Measurements from ENCODE around the gene FMNL2.

Gene FMNL2

DNA sequence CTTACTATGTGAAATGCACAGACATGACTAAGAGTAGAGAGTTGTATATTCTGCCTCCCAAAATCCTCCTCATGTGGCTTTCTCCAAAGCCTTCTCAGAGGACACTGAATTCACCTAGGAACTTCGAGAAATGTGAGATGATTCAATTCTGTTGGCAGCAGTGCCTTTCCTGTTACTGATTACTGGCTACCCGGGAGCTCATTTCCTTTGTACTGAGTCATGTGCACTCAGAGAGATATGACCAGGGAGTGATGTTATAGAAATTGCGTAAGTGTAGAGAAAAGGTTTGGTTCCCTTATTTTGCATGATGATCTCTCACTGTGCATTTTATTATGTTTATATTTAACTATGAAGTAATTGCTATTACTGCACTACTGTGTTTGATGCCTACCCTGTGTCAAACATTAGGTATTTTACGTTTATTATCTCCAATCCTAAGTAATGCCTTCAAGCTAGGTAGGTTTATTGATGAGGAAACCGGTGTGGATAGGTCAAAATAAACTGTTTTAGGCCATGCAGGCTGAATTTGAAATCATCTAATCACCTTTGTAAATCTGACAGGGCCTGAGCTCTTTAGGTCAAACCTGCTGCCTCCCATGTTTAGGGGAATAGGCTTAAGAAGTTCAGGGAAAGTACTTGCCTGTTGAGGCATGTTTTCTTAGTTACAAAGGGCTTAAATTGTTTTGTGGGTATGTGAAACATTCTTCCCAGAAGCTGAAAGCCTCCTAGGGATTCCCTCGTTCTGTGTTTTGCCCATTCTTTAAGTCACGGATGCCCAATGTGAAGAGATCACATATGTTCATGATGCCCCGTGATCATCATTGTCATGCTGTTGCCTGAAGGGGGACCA lies 86.8 kb downstream of the FMNL2 start:
- in situ Hi-C loops (cut with HindIII; ENCODE audit: low sequenced_read_pairs) = no loop called here

GRCh38 chr2:152423684-152424083 lies 88.7 kb downstream of the FMNL2 start:
- in situ Hi-C loops (cut with HindIII; ENCODE audit: low sequenced_read_pairs) = no loop called here

DNA sequence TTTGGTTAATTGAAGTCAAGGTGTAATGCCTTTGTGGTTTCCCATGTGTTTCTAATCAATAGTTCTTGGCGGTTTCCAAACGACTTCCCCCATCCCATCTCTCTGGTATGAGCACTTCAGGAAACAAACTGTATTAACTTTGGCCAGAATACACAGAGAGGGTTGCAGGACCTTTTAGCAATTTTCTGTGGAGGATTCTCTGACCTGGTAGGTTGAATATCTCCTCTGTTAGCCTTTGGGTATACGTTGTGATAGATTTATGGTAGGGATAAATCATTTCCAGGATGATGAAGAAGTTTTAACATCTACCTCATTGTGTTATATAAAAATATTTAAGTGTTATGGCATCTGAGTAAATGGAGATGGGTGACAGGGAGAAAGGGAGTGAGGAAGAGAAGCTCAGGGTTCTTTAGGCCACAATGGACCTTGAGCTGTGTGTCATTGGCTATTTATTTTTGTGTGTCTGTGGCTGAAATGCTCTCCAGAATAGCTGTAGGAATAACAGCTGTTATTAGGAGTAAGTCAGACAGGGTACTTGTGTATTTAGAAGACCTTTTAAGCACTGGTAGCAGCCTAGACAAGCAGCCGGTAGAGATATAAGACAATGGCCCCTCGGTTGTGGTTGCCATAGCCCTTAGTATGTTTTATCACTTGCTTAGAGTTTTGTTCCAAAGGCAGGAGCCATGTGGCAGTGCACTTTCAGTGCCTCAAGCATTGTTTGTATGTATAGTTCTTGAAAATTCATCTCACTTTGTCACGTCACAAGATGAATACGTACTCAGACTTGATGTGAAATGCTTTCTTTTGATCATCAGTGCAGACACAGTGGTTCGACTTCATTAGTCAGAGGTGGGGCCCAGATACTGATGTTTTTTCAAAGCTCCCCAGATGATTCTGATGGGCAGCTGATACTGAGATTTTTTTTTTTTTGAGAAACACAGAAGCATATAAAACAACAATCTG lies 91.1 kb downstream of the FMNL2 start:
- in situ Hi-C loops (cut with HindIII; ENCODE audit: low sequenced_read_pairs) = no loop called here

DNA sequence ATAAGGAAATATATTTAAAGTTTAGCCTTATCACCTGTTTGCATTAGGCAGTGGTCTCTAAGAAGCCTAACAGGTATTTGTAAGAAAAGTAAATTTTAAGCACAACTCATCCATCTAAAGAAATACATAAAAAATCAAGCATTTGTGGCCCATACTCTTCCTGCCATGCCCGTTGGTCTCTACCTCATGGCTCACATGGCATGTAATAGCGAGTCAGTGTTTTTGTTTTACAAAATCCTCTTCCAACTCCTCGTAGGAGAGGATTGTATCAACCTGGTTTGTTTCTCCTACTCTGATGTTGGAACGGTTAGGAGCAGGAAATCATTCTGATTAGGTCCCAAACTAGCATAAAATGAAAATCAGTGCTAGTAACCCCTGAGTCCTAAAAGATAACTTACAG lies 91.8 kb downstream of the FMNL2 start:
- in situ Hi-C loops (cut with HindIII; ENCODE audit: low sequenced_read_pairs) = no loop called here

DNA sequence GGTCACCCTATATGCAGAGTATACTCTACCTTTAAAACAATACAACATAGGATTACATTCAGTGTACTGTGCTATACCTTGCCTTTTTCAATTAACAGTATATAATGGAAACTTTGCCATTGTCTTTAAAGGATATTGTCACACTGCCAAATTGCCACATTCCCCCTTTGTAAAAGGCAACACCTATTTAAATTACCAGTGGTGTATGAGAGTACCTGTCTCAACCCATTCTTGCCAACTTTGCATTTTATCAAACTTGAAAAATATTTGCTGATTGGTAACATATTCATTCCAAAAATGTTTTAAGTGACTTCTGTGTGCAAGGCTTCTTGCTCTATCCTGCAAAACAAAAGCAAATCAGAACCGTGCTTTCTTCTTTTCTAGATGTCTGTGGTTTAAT lies 92.9 kb downstream of the FMNL2 start:
- in situ Hi-C loops (cut with HindIII; ENCODE audit: low sequenced_read_pairs) = no loop called here

DNA sequence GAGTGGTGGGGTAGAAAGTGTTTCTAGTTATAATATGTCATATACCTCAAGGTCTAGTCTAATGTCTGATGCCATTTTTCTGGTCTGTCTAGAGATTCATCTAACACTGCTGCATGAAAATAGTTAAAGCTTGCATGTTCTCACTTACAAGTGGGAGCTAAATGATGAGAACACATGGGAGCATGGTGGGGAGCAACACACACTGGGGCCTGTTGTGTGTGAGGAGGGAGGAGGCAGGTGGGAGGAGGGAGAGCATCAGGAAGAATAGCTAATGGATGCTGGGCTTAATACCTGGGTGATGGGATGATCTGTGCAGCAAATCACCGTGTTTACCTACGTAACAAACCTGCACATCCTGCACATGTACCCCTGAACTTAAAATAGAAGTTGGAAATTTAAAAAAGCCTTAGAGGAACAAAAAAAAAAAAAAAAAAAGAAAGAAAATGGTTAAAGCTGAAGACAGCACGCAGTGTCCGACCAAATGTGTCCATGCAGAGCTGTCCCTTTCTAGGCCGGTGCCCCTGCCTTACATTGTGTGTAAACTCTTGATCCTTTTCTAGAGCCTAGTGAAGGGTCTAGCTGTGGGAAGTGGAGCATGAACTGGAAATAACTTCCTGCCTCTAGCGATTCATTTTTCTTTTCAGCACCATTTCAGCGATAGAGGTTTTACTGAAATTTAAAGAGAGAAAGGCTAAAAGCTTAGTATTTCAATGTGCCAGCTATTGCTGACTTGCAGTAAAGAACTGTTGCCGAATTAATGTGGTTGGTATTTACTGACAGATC lies 94.0 kb downstream of the FMNL2 start:
- in situ Hi-C loops (cut with HindIII; ENCODE audit: low sequenced_read_pairs) = no loop called here

DNA sequence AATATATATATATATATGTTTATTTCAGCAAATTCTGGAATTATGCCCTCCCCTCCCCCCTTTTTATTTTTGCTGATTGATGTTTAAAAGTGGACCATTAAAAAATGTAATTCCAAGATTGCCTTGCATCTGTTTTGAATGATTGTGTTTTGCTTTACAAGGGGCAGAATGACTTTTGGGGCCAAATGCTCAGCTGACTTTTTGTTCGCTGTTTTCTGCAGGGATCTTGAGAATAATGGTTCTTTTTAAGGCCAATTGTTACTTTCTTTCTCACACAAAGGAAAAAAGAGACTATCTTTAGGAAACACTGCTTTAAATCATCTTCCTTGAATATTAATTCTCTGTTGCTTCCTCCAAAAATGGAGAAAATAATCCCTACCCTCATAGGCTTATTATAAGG lies 95.9 kb downstream of the FMNL2 start:
- in situ Hi-C loops (cut with HindIII; ENCODE audit: low sequenced_read_pairs) = no loop called here

- in situ Hi-C loops (cut with HindIII; ENCODE audit: low sequenced_read_pairs) = no loop called here
Observed at GRCh38 chr2:152431370-152432098, 96.6 kb downstream of the FMNL2 start.

DNA sequence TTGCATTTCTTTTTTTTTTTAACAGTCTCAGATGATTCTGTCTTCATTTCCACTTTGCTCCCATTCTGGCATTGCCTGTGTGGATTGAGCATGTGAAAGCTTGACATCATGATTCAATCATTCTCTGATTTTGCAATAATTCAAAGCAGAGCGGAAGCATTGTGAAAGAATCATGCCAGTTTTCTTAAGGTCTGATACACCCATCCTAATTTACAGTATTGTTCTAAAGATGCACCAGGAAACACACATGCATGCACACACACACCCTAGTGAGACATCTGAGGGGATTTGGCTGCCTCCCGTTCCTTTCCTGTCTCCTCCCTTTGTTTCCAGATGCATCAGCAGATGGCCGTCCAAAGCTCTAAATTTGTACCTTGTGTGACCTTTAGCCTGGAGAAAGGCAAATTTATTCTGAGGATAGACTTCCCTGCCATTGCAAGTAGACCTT lies 97.3 kb downstream of the FMNL2 start:
- in situ Hi-C loops (cut with HindIII; ENCODE audit: low sequenced_read_pairs) = no loop called here

DNA sequence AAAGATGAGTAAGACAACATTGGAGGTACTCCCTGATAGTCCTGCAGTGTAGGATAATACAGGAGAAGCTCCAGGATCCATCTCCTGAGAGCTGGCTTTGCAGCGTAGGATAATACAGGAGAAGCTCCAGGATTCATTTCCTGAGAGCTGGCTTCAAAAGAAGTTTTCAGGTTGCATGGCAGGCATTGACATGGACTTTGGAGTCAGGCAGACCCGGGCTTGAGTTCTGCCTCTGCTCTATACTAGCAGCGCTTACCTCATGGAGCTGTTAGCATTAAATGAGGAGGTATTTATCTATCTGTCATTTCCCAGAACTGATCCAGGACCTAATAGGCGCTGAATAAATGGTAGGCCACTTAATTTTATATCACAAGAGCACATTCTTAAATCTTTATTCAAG lies 97.8 kb downstream of the FMNL2 start:
- in situ Hi-C loops (cut with HindIII; ENCODE audit: low sequenced_read_pairs) = no loop called here

DNA sequence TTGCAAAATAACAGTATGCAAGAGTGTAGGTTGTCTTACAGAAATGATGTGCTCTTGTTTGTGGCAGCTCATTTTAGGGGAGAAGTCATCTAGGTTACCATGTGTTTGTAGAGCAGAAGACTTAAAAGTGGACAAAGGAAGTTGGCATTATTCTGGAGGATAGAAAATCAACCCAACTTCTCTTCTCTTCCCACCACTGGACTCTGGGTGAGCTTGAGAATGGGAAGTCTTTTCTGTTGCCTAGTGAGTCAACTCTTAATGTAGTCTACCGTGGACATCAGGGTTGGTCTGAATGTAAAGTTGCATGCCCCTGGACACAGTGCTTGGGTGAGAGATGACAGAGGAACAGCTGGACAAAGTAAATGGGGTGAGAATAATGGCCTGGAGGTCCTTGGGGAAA lies 98.3 kb downstream of the FMNL2 start:
- in situ Hi-C loops (cut with HindIII; ENCODE audit: low sequenced_read_pairs) = no loop called here

- in situ Hi-C loops (cut with HindIII; ENCODE audit: low sequenced_read_pairs) = no loop called here
Observed at GRCh38 chr2:152433791-152434190, 98.8 kb downstream of the FMNL2 start.

GRCh38 chr2:152434395-152435182 lies 99.6 kb downstream of the FMNL2 start:
- in situ Hi-C loops (cut with HindIII; ENCODE audit: low sequenced_read_pairs) = no loop called here

- in situ Hi-C loops (cut with HindIII; ENCODE audit: low sequenced_read_pairs) = no loop called here
Observed at GRCh38 chr2:152436148-152436547, 101.2 kb downstream of the FMNL2 start.

DNA sequence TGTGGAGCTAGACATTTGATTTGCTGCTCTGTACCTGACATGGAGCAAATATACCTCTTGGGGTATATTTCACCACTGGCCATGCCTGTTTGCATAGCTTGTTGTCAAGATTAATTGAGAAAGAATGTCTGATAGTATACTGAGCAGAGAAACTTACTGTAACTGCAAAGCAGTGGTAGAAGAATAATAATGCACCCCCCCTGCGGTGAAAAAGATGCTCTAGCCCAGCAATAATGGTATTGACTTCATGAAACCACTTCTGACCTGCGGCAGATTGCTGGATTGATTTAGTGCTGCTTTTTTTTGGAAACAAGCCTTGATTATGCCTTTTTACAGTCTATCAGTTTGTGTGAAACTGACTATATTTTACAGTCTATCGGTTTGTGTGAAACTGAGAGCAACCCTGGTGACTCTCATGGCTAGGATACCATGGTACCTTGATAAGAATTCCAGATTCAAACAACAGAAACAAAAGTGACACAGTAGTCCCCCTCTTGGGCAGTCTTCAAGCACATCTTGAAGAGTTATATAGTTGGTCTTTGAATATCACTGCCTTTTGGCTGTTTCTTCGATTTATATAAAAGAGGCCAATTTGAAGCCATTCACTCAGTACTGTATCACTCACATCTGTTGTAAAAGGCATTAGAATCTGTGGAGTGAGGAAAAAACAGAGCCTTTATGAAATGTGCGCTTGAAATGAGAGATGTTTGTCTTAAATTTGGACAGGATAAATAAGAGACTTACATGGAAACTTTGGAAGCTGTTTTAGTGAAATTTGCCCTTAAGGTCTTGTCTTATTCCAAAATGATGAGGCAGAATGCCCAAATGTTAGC lies 102.5 kb downstream of the FMNL2 start:
- in situ Hi-C loops (cut with HindIII; ENCODE audit: low sequenced_read_pairs) = no loop called here

- in situ Hi-C loops (cut with HindIII; ENCODE audit: low sequenced_read_pairs) = no loop called here
Observed at GRCh38 chr2:152440049-152440448, 105.1 kb downstream of the FMNL2 start.

GRCh38 chr2:152440460-152440859 lies 105.5 kb downstream of the FMNL2 start:
- in situ Hi-C loops (cut with HindIII; ENCODE audit: low sequenced_read_pairs) = no loop called here

GRCh38 chr2:152441961-152442360 lies 107.0 kb downstream of the FMNL2 start:
- in situ Hi-C loops (cut with HindIII; ENCODE audit: low sequenced_read_pairs) = no loop called here

DNA sequence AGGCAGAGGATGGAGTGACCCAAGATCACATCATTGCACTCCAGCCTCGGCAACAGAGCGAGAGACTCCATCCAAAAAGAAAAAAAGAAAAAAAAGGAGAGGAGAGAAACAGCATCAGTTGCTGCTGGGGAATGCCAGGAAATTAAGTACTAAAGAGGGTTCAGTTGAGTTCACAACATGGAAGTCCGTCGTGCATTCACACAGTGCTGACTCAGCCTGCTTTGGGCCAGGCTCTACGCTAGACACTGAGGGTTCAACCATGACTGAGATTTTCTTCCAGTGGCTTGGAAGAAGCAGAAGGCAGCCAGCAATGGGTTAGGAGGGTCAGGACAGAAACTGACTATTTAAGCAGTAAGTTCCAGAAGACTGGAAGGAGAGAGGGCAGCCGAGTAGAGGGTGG lies 108.8 kb downstream of the FMNL2 start:
- in situ Hi-C loops (cut with HindIII; ENCODE audit: low sequenced_read_pairs) = no loop called here
